Liver (tissue), 9 donors: Measurements from ENCODE around the gene MRPS12. TPM values are rescaled to one million over a fixed set of nuclear protein-coding genes. Genes with fewer than 3 reads are reported as not detected.

Experiments used
- DNase-seq: peaks from one replicate; pipeline ENCODE4 v3.0.0-alpha.2; 2017; ENCODE audit warnings: low spot score
- H3K27ac ChIP-seq, 2 donors: one replicate each; pipeline ENCODE4 v1.7.0; 2013; ENCODE audit warnings: inconsistent platforms in 2 of 2, low read length in 2 of 2, control low read depth in 1 of 2, low read depth in 1 of 2, mild to moderate bottlenecking in 1 of 2
- H3K27me3 ChIP-seq, 4 donors: one replicate each; pipeline versions ENCODE4 v1.6.1 to v1.7.0; 2013; ENCODE audit warnings: low read length in 3 of 4, inconsistent platforms in 1 of 4, mild to moderate bottlenecking in 1 of 4, moderate library complexity in 1 of 4; ENCODE audit not compliant: control insufficient read depth in 4 of 4, insufficient read depth in 4 of 4
- H3K36me3 ChIP-seq, 4 donors: one replicate each; pipeline versions ENCODE4 v1.6.1 to v1.7.0; 2013; ENCODE audit warnings: low read length in 3 of 4, mild to moderate bottlenecking in 3 of 4, low read depth in 1 of 4, moderate library complexity in 1 of 4; ENCODE audit not compliant: control insufficient read depth in 4 of 4, insufficient read depth in 3 of 4
- H3K4me1 ChIP-seq, 4 donors: one replicate each; pipeline versions ENCODE4 v1.6.1 to v1.7.0; 2013; ENCODE audit warnings: low read length in 3 of 4, mild to moderate bottlenecking in 3 of 4, moderate library complexity in 1 of 4; ENCODE audit not compliant: control insufficient read depth in 4 of 4, insufficient read depth in 4 of 4
- H3K4me3 ChIP-seq, 3 donors: one replicate each; pipeline versions ENCODE4 v1.6.1 to v1.7.0; 2013; ENCODE audit warnings: low read length in 3 of 3, control low read depth in 1 of 3, low read depth in 1 of 3, mild to moderate bottlenecking in 1 of 3
- H3K9ac ChIP-seq, 2 donors: one replicate each; pipeline ENCODE4 v1.7.0; 2013; ENCODE audit warnings: low read length in 2 of 2, mild to moderate bottlenecking in 2 of 2, moderate library complexity in 2 of 2, control low read depth in 1 of 2, low read depth in 1 of 2
- H3K9me3 ChIP-seq, 4 donors: one replicate each; pipeline versions ENCODE4 v1.6.1 to v1.7.0; 2013; ENCODE audit warnings: low read length in 3 of 4; ENCODE audit not compliant: control insufficient read depth in 4 of 4
- EGR1 ChIP-seq, 2 donors: IDR thresholded peaks; 2 replicates each; pipeline ENCODE4 v1.6.1; 2016 to 2018; ENCODE audit warnings: antibody characterized with exemption in 2 of 2, low read depth in 2 of 2
- FOXA1 ChIP-seq: IDR thresholded peaks from 2 replicates; pipeline ENCODE4 v1.6.1; 2016; ENCODE audit warnings: antibody characterized with exemption
- FOXA2 ChIP-seq: IDR thresholded peaks from 2 replicates; pipeline ENCODE4 v1.6.1; 2016; ENCODE audit warnings: antibody characterized with exemption
- GABPA ChIP-seq, 2 donors: IDR thresholded peaks in 1 of 2; conservative IDR thresholded peaks in 1 of 2; 2 replicates each; pipeline ENCODE4 v1.6.1; 2016; ENCODE audit warnings: antibody characterized with exemption in 2 of 2, mild to moderate bottlenecking in 1 of 2, moderate library complexity in 1 of 2
- HNF4A ChIP-seq, 2 donors: conservative IDR thresholded peaks; 2 replicates each; pipeline ENCODE4 v1.6.1; 2016; ENCODE audit warnings: antibody characterized with exemption in 2 of 2, mild to moderate bottlenecking in 2 of 2
- JUND ChIP-seq, 2 donors: IDR thresholded peaks; 2 replicates each; pipeline ENCODE4 v1.6.1; 2016; ENCODE audit warnings: antibody characterized with exemption in 2 of 2
- NR2F2 ChIP-seq: IDR thresholded peaks from 2 replicates; pipeline ENCODE4 v1.6.1; 2016; ENCODE audit warnings: antibody characterized with exemption
- RAD21 ChIP-seq, 2 donors: IDR thresholded peaks; 2 replicates each; pipeline ENCODE4 v1.6.1; 2016; ENCODE audit warnings: antibody characterized with exemption in 2 of 2, mild to moderate bottlenecking in 2 of 2
- REST ChIP-seq: IDR thresholded peaks from 2 replicates; pipeline ENCODE4 v1.6.1; 2016; ENCODE audit warnings: antibody characterized with exemption, mild to moderate bottlenecking
- RXRA ChIP-seq, 2 donors: IDR thresholded peaks; 2 replicates each; pipeline ENCODE4 v1.6.1; 2017 to 2018; ENCODE audit warnings: antibody characterized with exemption in 2 of 2, mild to moderate bottlenecking in 1 of 2
- TAF1 ChIP-seq: conservative IDR thresholded peaks from 2 replicates; pipeline ENCODE4 v1.6.1; 2016; ENCODE audit warnings: antibody characterized with exemption, mild to moderate bottlenecking
- YY1 ChIP-seq: IDR thresholded peaks from 2 replicates; pipeline ENCODE4 v1.6.1; 2016; ENCODE audit warnings: antibody characterized with exemption, mild to moderate bottlenecking
- ZBTB33 ChIP-seq: IDR thresholded peaks from 2 replicates; pipeline ENCODE4 v1.6.1; 2016; ENCODE audit warnings: antibody characterized with exemption
- WGBS: extraction: QIAGEN DNeasy Blood & Tissue Kit; methylation state at CpG from one replicate; pipeline ENCODE4 v1.1.7; 2013; 5-methylcytosine and 5-hydroxymethylcytosine counted together
- polyA plus RNA-seq, 2 donors: library from polyadenylated mRNA; stranded (reverse) in 1 of 2; unstranded in 1 of 2; fragments of 200-250 nt in 1 of 2; fragments of >200 nt in 1 of 2; fragmentation: Nextera tagmentation in 1 of 2; extraction: Ambion mirVana in 1 of 2; gene quantifications; one replicate each; pipeline versions ENCODE4 v1.2.1 to v1.2.3, GENCODE V29; 2013 to 2015
- total RNA-seq, 2 donors: library from RNA; depleted of rRNA; stranded (reverse); fragments of >200 nt; gene quantifications; one replicate each; pipeline ENCODE4 v1.2.3, GENCODE V29; 2014
- donor health status: healthy.
- donor health status: healthy.
- donor health status: healthy.
- donor health status: healthy.
- donor health status: healthy.

MRPS12 gene
- total and polyA plus RNA-seq, 4 donors = 19.0 to 62.0 (median 39.9) TPM

- TF ChIP-seq HNF4A (conservative IDR thresholded peaks at IDR 0.05) (no peak), RXRA (IDR thresholded peaks at IDR 0.05) (no peak), FOXA1 (no peak)
Measured at GRCh38 chr19:38942471-38943181, 11.9 kb downstream of the MRPS12 start (continued).

- TF ChIP-seq FOXA2 = no peak
- no peak for TF ChIP-seq RAD21 (IDR thresholded peaks at IDR 0.05)
- TF ChIP-seq ZBTB33 = no peak
- TF ChIP-seq RXRA (IDR thresholded peaks at IDR 0.05) = no peak
- no peak for TF ChIP-seq JUND (IDR thresholded peaks at IDR 0.05)
- TF ChIP-seq YY1 = no peak
- no peak for TF ChIP-seq TAF1
- TF ChIP-seq EGR1 (IDR thresholded peaks at IDR 0.05; ENCODE audit: low read depth in 2 of 2) = no peak
- no peak for TF ChIP-seq NR2F2
- no peak for TF ChIP-seq GABPA (IDR thresholded peaks at IDR 0.05 in 1 of 2, conservative IDR thresholded peaks at IDR 0.05 in 1 of 2)
- no peak for TF ChIP-seq REST
- TF ChIP-seq HNF4A (conservative IDR thresholded peaks at IDR 0.05) = no peak
- TF ChIP-seq FOXA1 = no peak
- H3K27me3 ChIP-seq = no peaks in the 10 kb centered on the region
- H3K36me3 ChIP-seq = peaks cover 0 to 24% (median 18%) of the 10 kb centered on the region in 4 donors
- peaks cover 0 to 2% (median 0%) of the 10 kb centered on the region in 4 donors for H3K4me1 ChIP-seq
- H3K27ac ChIP-seq = no peak overlapping the region
- 92% methylated on average over 12 of the region's 12 CpGs for WGBS
- H3K9ac ChIP-seq = no peak overlapping the region
- no peak for DNase-seq
- no peaks in the 10 kb centered on the region for H3K9me3 ChIP-seq
- H3K4me3 ChIP-seq = no peak overlapping the region
Measured at GRCh38 chr19:38944981-38945506, 14.3 kb downstream of the MRPS12 start.

GRCh38 chr19:38945562-38946228, 15.0 kb downstream of the MRPS12 start:
- no peak for DNase-seq
- H3K9ac ChIP-seq = no peak overlapping the region
- no peaks in the 10 kb centered on the region for H3K9me3 ChIP-seq
- no peak overlapping the region for H3K4me3 ChIP-seq
- H3K27me3 ChIP-seq = no peaks in the 10 kb centered on the region
- peaks cover 0 to 4% (median 0%) of the 10 kb centered on the region in 4 donors for H3K4me1 ChIP-seq
- 91% methylated on average over 3 of the region's 3 CpGs for WGBS
- TF ChIP-seq ZBTB33 (no peak), FOXA2 (no peak), EGR1 (IDR thresholded peaks at IDR 0.05; ENCODE audit: low read depth in 2 of 2) (no peak), REST (no peak)
- peaks cover 0 to 24% (median 18%) of the 10 kb centered on the region in 4 donors for H3K36me3 ChIP-seq
- no peak overlapping the region for H3K27ac ChIP-seq
